22Rv1 (cell line): Measurements from ENCODE around the gene IFNGR2.

ENCODE experiments used
- CTCF ChIP-seq: fragments of 450-650 bp; IDR thresholded peaks from 2 replicates; pipeline ENCODE4 v1.5.1; 2017; ENCODE audit warnings: mild to moderate bottlenecking
- ZFX ChIP-seq: fragments of 450-650 bp; IDR thresholded peaks from 2 replicates; pipeline ENCODE4 v1.6.1; 2017; ENCODE audit warnings: antibody characterized with exemption, borderline replicate concordance

GRCh38 chr21:33428669-33429068 lies 25.5 kb downstream of the IFNGR2 start:
- no peak for TF ChIP-seq CTCF
- TF ChIP-seq ZFX = no peak
